ENCODE measurements around the gene UQCR10.

UQCR10 gene

DNA sequence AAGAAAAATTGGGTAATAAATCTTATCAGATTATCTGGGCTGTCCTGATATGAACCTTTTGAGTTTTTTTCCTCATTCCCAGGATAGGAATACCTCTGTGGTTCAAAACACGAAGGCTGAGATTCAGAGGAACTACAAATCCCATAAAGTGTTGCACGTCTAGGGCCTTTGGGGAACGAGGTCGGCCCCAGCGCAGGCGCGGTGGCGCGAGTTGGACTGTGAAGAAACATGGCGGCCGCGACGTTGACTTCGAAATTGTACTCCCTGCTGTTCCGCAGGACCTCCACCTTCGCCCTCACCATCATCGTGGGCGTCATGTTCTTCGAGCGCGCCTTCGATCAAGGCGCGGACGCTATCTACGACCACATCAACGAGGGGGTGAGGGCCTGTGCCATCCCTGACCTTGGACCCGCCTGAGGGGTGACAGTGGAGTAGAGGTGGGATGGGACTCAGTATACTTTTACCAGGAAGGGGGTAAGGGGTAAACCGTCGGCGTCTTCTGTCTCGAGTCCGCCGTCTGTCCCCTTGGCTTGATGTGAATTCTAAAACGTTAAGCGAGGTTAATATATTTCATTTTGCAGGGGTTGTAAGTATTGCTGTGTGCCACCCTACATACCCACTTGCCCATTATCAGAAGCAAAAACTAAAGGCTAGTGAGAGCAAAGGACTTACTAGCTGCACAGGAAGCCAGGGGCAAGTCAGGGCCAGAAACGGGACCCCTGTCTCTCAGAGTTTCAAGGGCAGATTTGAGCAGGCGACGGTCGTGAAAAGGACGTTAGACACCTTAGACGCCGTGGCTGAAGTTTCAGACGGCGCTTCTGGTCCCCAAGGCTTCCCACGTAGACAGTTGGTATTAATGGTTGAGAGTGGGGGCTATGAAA lies at the start of gene UQCR10:
UQCR10 (plus strand) TSS at position 199 of the 881 bp plus-strand sequence; CDS start at position 229, 30 bp downstream.
- DNase-seq, result peak; percentile 11 to 96 (median 84)

DNA sequence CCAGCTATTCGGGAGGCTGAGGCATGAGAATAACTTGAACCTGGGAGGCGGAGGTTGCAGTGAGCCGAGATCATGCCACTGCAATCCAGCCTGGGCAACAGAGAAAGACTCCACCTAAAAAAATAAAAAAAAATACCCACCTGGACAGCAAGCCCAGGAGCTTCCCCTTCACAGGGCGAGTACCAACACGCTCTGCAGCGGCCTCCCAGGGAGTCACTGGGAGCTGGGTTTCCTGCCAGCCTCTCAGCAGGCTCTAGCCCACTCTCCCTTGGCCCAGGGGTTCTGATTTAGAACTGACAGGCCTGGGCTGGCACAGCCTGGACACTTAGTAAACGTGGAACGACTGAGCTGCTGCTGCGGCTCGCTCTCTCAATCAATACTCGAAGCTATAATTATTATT lies 49.4 kb upstream of the UQCR10 start:
- DNase-seq, result no peak

DNA sequence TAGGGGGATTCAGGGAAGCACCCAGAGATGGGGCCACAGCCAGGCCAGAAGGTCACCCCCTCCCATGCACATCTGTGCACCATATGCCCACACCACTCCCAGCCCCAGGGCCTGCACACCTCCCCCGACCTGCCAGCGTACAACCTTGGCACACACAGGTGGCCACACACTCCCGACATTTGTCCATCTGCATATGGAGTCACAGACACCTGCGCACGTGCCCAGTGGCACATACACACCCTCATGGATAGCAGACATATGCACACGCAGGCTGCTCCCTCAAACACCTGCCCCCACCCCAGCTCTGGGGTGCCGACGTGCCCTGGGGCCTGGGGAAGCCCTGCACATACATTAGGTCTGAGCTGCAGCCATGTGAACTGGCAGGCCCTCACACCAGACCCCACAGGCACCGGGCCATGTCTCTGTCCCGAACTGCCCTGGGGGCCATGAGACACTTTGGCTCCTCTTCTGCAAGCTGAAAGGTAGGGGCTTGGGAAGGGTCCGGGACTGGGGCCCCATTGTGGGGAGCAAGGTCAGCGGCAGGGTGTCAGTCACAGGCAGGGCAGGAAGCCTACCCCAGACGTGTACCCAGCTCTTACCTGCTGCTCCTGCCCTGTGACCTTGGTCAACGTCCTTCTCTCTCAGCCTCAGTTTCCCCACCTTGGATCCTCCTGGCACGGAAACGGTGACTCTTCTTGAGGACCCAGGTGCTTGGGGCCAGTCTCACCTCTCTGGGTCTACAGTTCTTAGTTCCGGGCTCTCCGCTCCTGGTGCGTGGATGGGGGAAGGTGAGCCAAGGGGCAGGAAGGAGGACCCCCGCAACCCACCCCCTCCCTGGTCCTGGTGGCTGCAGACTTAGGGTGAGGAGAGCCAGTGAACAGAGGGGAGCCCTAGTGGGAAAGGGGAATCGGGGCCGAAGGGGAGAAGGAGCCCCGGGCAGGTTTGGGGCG lies 47.9 kb upstream of the UQCR10 start:
- no peak for DNase-seq

DNA sequence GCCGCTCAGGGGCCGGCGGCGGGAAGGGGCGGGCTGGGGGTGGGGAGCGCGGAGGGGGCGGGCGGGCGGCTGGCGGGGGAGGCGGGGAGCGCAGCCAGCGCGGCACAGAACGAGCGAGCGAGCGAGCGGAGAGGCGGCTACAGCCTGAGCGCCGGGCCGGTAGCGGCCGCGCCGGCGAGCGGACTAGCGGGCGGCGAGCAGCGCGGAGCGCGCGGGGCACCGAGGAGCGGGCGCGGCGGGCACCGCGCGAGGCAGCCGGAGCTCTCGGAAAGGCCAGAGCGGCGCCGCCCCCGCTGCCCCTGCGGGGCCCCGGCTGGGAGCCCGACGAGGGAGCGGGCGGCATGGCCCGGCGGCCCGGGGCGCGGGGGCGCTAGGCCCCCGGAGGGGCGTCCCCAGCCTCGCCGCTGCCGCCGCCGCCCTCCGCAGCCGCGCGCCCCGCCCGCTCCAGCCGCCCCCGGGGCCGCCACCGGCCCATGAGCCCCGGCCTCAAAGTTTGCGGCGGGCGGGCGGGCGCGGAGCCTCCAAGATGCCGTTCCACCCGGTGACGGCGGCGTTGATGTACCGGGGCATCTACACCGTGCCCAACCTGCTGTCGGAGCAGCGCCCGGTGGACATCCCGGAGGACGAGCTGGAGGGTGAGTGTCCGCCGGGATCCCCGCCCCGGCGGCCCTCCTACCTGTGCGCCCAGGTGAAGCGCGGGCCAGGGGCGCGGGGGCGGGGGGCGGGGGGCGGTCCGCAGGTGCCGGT lies 47.1 kb upstream of the UQCR10 start, which contains the start of gene CABP7:
CABP7 (plus strand) TSS at position 105 of the 747 bp plus-strand sequence; CDS start at position 527, 422 bp downstream.
- DNase-seq, result no peak

DNA sequence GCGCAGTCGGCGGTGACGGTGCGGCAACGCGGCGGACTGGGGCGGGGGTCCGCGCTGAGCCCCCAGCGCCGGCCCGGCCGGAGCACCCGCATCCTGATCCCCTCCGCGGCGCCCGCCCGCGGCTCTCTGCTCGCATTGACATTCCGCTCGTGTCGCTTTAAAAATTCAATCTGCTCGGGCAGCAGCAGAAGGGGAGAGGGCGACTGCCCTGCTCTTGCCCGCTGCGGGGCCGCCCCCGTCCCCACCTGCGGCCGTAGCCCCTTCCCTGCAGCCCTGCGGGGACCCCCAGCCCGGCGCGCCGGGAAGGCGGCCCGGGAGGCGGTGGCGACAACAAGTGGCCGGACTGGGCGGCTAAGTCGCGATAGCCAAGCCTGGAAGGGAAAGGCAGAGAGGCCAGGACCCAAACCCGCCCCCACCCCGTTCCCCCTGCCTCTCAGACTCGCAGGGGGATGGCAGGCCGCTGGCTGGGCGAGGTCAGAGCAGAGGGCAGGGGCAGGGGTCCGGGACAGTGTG lies 46.3 kb upstream of the UQCR10 start:
- no peak for DNase-seq

- peak in 1 of 14 donors; percentile 65 for DNase-seq
Measured at GRCh38 chr22:29722151-29722550, 45.0 kb upstream of the UQCR10 start.

DNA sequence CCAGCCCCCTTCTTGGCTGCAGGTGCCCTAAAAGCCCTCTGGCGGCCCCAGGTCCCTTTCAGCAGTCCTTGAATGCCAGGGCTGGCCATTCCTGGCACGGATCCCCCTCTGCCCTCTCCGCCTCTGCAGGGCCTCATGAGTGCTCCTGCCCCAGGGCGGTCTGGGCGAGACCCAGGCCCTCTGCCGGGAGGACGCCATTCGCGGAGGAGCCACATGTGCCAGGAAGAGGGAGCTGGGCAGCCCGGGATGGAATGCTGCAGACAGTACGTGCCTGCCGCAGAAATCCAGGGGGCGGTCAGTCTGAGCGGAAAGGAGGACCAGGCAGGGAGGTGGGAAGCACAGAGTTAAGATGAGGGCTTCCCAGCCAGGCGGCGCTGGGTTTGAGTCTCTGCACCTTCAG lies 44.6 kb upstream of the UQCR10 start:
- DNase-seq, result peak in 2 of 14 donors; percentile 18 to 65

GRCh38 chr22:29723766-29724165 lies 43.4 kb upstream of the UQCR10 start:
- DNase-seq, result no peak

GRCh38 chr22:29724843-29725242 lies 42.3 kb upstream of the UQCR10 start:
- no peak for DNase-seq

- DNase-seq, result no peak
Measured at GRCh38 chr22:29726106-29726505, 41.1 kb upstream of the UQCR10 start.

DNA sequence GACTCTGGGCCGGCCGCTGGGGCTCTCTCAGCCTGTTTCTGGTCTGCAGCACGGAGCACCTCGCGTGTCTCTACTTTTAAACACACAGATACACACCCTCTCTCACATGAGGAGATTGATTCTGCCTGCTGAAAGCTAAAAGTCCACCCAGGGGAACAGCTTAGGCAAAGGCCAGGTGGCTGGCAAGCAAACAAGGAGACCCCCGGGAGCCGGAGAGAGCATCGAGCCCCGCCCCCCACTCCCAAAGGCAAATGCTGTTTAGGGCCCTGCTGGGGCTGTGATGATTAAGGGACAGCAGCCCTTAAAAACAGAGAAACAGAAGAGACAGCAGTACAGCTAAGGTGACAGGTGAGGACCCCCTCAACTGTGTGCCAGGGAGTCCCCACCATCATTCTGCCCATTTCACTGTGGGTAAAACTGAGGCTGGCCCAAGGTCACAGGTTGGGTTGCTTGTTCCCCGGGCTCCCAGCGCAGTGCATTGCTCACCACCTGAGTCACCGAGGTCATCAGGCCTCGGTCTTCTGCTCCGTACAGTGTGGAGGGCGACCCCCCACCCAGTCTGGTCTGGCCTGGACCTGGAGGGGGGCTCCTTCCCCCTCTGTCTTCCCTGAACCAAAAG lies 40.5 kb upstream of the UQCR10 start:
- no peak for DNase-seq

- DNase-seq, result peak in 3 of 14 donors; percentile 16 to 32 (median 23)
Measured at GRCh38 chr22:29727131-29727523, 40.0 kb upstream of the UQCR10 start.

- DNase-seq, result peak in 1 of 14 donors; percentile 8
Measured at GRCh38 chr22:29729161-29729560, 38.0 kb upstream of the UQCR10 start.

DNA sequence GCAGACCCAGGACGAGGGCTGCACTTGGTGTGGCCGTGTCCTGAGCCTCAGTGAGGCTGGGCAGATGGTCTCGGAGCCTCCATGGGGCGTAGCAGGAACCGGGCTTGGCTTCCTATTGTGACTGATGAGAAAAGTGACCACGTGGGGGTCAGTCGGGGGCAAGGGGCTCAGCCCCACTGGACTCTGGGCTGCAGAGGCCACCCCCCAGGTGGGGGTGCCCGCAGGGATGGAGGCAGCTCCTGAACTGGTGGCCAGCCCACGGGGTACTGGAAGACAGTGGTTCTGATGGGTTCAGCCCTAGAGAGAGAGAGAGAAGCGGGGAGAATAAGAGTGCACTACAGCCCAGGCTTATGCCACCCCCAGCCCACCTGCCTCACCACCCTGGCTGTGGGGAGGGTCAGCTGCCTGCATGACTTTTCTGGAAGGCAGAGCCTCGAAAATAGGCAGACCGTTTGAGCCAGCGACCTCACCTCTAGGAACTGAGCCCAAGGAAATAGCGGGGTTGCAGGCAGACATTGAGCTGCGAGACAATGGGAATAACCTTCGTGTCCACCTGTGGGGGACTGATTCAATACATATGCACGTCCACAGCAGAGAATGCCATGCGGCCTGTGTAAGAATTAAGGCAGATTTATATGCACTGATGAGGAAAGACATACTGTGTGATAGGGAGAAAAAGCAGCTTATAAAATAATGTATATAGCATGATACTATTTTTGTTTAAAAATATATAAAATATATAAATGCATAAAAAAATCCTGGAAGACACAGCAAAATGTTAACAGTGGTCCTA lies 35.9 kb upstream of the UQCR10 start:
- DNase-seq, result no peak

DNA sequence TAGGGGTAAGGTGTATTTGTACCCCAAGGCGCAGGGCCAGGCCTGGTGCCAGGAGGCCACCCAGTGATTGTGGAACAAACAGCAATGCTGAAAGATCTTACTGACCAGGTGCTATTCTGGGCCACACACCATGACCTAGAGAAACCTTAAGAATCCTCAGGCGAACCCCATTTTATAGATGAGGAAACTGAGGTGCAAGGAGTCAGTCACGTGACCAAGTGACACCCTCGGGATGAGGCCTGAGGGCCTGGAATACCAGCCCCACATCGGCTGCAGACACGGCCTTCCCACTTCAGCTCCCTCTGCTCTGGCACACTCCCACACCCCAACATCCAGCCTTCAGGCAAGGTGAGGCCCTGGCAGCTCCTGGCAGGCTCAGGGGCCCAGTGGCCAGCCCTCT lies 34.3 kb upstream of the UQCR10 start:
- DNase-seq, result no peak

- no peak for DNase-seq
Measured at GRCh38 chr22:29733362-29734201, 33.6 kb upstream of the UQCR10 start.

- DNase-seq, result no peak
Measured at GRCh38 chr22:29734406-29734805, 32.8 kb upstream of the UQCR10 start.

DNA sequence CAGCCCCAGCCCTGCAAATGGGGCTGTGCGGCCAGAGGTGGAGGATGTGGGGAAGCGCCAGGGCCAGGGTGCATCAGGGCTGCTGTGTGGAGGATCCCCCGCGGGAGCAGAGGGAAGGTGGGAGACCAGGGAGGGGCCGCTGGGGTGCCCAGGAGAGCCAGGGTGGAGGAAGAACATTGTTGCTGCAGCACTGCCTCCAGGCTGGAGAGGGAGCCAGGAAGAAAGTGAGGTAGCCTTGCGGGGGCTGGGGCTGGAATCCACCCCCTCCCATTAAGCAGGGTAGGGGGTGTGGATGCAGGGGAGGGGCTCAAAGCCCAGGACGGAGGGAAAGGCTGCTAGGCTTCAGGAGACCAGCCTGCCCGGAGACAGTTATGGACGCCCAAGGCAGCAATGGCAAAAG lies 32.3 kb upstream of the UQCR10 start:
- DNase-seq, result no peak

- no peak for DNase-seq
Measured at GRCh38 chr22:29735416-29735815, 31.8 kb upstream of the UQCR10 start.

Measured in C1 segment of cervical spinal cord (tissue), 14 donors.